Testis (tissue), 3 donors: ENCODE measurements around the gene RET. TPM values are rescaled to one million over a fixed set of nuclear protein-coding genes. Genes with fewer than 3 reads are reported as not detected.

Experiments used
- DNase-seq: peaks from one replicate; pipeline ENCODE4 v3.0.0-alpha.2; 2019
- H3K27ac ChIP-seq, 2 donors: fragments of 200-600 bp; sonication (generic); one replicate each; pipeline ENCODE4 v1.5.1; 2019
- H3K27me3 ChIP-seq: fragments of 200-600 bp; sonication (generic); one replicate; pipeline ENCODE4 v1.5.1; 2019
- H3K36me3 ChIP-seq: fragments of 200-600 bp; sonication (generic); one replicate; pipeline ENCODE4 v1.5.1; 2017; ENCODE audit warnings: low read depth; ENCODE audit errors: missing control alignments
- H3K4me1 ChIP-seq: fragments of 200-600 bp; sonication (generic); one replicate; pipeline ENCODE4 v1.5.1; 2019
- H3K4me3 ChIP-seq, 2 donors: fragments of 200-600 bp; sonication (generic); one replicate each; pipeline ENCODE4 v1.5.1; 2017 to 2019
- H3K9me3 ChIP-seq: fragments of 200-600 bp; sonication (generic); one replicate; pipeline ENCODE4 v1.5.1; 2017
- POLR2A ChIP-seq: fragments of 450-650 bp; IDR thresholded peaks from one replicate; pipeline ENCODE4 v1.6.1; 2017; ENCODE audit warnings: antibody characterized with exemption, mild to moderate bottlenecking, moderate library complexity
- WGBS, 2 donors: methylation state at CpG; one replicate each; pipeline ENCODE4 v1.1.5; 2018; 5-methylcytosine and 5-hydroxymethylcytosine counted together
- intact Hi-C: fragments of 100-400 bp; cut with DNase I; formaldehyde crosslinking; loops from one replicate; pipeline ENCODE4 v1.15.1; 2023; ENCODE audit warnings: low total_unique reads
- polyA plus RNA-seq: library from polyadenylated mRNA; stranded (reverse); fragments of 350-450 nt; fragmentation: Illumina TruSeq; extraction: RNeasy Lipid Tissue Mini Kit (QIAGEN cat#74804); gene quantifications from one replicate; pipeline ENCODE4 v1.2.3, GENCODE V29; 2014; ENCODE audit warnings: low read depth, low replicate concordance; ENCODE audit not compliant: insufficient read depth
- total RNA-seq, 2 donors: library from RNA; depleted of rRNA; stranded (reverse); fragments of >200 nt; gene quantifications; one replicate each; pipeline ENCODE4 v1.2.3, GENCODE V29; 2016
- TF ChIP-seq, protein P1 (sequence below), 3 experiments: fragments of 450-650 bp in 2 of 3; fragments of 200-600 bp in 1 of 3; sonication (generic) in 1 of 3; IDR thresholded peaks; one replicate each; pipeline ENCODE4 v1.5.1; 2016 to 2019; ENCODE audit warnings: antibody characterized with exemption in 3 of 3, mild to moderate bottlenecking in 2 of 3, moderate library complexity in 1 of 3

Gene RET
- total and polyA plus RNA-seq, 3 donors from 2014 or later: 5.1 to 9.5 (median 7.3) TPM

DNA sequence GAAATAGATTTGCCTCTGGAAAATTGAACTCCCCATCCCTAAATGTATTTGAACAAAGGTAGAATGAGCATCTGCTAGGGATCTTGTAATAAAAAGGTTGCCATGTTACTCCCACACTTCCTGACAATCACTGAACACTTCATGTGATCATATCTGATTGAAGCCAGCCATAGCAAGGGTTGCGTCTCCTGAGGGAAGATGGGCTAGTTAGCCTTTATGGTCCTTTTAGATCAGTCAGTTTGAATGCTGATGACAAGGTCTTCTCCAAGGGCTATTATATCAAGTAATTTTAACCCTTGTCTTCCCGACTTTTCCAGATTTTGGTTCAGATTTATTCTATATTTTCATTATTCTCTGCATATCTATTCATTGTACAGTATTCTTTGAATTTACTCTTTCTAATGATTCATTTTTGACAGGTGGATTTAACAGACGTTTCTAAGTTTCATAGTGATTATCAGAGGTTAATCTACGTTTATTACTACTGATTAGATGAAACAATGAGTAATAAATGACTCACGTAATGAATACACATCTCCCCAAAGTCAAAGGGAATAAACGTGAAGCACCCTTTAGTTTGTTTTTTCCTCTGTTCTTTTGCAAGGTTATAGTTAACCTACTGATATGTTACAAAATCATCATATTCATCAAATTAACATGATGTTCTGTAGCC, 89.5 kb downstream of the RET start:
- H3K36me3 ChIP-seq: no peaks in the 10 kb centered on the region
- intact Hi-C loops: no loop called here
- no peaks in the 10 kb centered on the region for H3K27me3 ChIP-seq
- H3K4me1 ChIP-seq: no peaks in the 10 kb centered on the region
- DNase-seq: no peak
- H3K9me3 ChIP-seq: no peaks in the 10 kb centered on the region
- no peak overlapping the region for H3K4me3 ChIP-seq
- 77 to 88% methylated on average over 6 of the region's 6 CpGs for WGBS, 2 donors
- TF ChIP-seq, protein P1, sequence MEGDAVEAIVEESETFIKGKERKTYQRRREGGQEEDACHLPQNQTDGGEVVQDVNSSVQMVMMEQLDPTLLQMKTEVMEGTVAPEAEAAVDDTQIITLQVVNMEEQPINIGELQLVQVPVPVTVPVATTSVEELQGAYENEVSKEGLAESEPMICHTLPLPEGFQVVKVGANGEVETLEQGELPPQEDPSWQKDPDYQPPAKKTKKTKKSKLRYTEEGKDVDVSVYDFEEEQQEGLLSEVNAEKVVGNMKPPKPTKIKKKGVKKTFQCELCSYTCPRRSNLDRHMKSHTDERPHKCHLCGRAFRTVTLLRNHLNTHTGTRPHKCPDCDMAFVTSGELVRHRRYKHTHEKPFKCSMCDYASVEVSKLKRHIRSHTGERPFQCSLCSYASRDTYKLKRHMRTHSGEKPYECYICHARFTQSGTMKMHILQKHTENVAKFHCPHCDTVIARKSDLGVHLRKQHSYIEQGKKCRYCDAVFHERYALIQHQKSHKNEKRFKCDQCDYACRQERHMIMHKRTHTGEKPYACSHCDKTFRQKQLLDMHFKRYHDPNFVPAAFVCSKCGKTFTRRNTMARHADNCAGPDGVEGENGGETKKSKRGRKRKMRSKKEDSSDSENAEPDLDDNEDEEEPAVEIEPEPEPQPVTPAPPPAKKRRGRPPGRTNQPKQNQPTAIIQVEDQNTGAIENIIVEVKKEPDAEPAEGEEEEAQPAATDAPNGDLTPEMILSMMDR (IDR thresholded peaks at IDR 0.05): no peak
- TF ChIP-seq POLR2A: no peak
- no peak overlapping the region for H3K27ac ChIP-seq

DNA sequence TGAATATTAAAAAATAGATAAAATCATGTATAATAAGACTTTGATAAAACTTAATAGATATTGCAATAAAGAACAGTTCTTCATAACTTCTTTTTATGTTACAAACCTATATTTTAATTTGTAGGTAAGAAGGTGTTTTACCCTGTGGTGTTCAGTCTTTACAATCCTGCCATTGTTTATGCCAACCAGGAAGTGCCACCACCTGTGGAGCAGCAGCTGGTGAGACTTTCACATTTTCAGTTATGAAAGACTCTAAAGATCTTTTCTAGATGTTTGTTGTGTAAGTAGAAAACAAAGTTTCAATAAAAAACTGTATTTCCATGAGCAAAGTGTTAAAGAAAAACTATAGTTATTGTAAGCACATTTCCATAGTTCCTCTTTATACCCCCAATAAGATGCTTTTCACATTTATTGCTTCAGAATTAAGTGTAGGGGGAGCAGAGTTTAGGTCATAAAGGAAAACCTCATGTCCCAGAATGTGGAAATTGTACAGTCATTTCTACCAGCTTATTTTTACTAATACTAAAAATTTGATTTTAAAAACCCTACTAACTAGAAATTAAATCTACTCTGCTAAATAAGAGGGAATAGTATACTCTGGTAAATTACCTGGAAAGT, 90.1 kb downstream of the RET start:
- DNase-seq: no peak
- H3K27me3 ChIP-seq: no peaks in the 10 kb centered on the region
- no peaks in the 10 kb centered on the region for H3K4me1 ChIP-seq
- no peak overlapping the region for H3K27ac ChIP-seq
- no peak overlapping the region for H3K4me3 ChIP-seq
- intact Hi-C loops: no loop called here
- TF ChIP-seq, protein P1 (IDR thresholded peaks at IDR 0.05): no peak
- no peak for TF ChIP-seq POLR2A
- H3K36me3 ChIP-seq: no peaks in the 10 kb centered on the region
- no peaks in the 10 kb centered on the region for H3K9me3 ChIP-seq

DNA sequence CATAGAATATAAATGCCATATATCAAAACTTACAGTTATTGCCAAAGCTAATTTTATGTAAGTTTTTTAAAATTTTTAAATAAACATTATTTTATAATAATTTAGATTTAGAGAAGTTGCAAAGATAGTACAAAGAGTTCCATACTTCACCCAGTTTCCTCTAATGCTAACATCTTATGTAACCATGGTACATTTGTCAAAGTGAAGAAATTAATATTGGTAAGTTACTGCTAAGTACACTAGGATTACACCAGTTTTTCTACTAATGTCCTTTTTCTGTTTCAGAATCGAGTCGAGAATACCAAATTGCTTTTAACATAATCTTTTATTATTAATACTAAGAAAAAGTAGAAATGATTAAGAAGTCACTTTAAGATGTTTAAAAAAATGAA, 90.6 kb downstream of the RET start:
- intact Hi-C loops: no loop called here
- WGBS, 2 donors: 73 to 86% methylated on average over 2 of the region's 2 CpGs
- no peak for TF ChIP-seq POLR2A
- TF ChIP-seq, protein P1 (IDR thresholded peaks at IDR 0.05): no peak
- H3K4me1 ChIP-seq: no peaks in the 10 kb centered on the region
- H3K4me3 ChIP-seq: no peak overlapping the region
- no peaks in the 10 kb centered on the region for H3K27me3 ChIP-seq
- H3K9me3 ChIP-seq: no peaks in the 10 kb centered on the region
- no peak overlapping the region for H3K27ac ChIP-seq
- H3K36me3 ChIP-seq: no peaks in the 10 kb centered on the region
- no peak for DNase-seq

DNA sequence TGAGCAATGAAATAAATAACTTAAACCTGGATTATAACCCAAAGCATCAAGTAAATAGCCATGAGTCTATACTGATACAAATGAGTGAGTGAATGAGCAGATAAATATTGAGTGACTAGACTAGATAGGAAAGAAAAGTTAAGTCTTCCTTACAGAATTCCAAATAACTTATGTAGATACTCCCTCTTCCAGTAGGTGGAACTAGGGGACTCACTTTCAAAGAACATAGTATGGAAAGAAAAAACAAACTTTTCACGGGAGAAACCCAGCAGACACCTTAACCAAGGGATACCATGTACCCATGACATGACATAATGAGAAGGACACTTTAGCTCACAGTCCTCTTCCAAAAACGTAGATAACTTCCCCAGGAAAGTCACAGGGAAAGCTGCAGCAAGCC, 93.6 kb downstream of the RET start:
- intact Hi-C loops: no loop called here
- no peak overlapping the region for H3K27ac ChIP-seq
- no peaks in the 10 kb centered on the region for H3K4me1 ChIP-seq
- TF ChIP-seq POLR2A: no peak
- TF ChIP-seq, protein P1 (IDR thresholded peaks at IDR 0.05): no peak
- 65 to 91% methylated on average over 2 of the region's 2 CpGs for WGBS, 2 donors
- no peaks in the 10 kb centered on the region for H3K36me3 ChIP-seq
- no peak overlapping the region for H3K4me3 ChIP-seq
- no peak for DNase-seq
- H3K27me3 ChIP-seq: no peaks in the 10 kb centered on the region
- no peaks in the 10 kb centered on the region for H3K9me3 ChIP-seq

DNA sequence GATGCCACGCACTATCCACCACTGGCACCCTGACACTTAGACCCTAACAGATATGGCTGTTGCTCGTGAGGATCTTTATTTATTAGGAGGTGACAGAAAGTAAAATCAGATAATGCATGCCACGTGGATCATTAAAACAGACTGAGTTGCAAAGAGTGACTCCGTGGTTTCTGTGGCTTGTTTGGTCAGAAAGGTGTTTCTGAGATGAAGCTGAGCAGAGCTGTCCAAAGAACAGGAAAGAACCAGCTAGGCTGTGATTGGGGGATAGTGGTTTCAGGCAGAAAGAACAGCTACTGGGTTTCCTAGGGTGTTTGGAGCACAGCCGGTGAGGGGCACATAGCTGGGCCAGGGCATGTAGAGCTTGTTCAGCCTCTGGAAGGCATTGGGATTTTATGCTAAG, 95.8 kb downstream of the RET start:
- WGBS, 2 donors: 93 to 94% methylated on average over 5 of the region's 5 CpGs
- no peaks in the 10 kb centered on the region for H3K4me1 ChIP-seq
- no peaks in the 10 kb centered on the region for H3K36me3 ChIP-seq
- DNase-seq: no peak
- TF ChIP-seq, protein P1 (IDR thresholded peaks at IDR 0.05): no peak
- no peak for TF ChIP-seq POLR2A
- no peak overlapping the region for H3K27ac ChIP-seq
- H3K9me3 ChIP-seq: no peaks in the 10 kb centered on the region
- intact Hi-C loops: no loop called here
- H3K4me3 ChIP-seq: no peak overlapping the region
- H3K27me3 ChIP-seq: no peaks in the 10 kb centered on the region
